HG02840 (cell line): ENCODE measurements around the gene SHE.
"Not testable (repeated sequence)": the region's sequence is repeated elsewhere in the genome, so short reads cannot be mapped to it uniquely, and the experiment has no call there.

Experiments
- ATAC-seq: cut with Tn5 transposase; IDR thresholded peaks from one replicate; pipeline ENCODE4 v1.9.1; 2021; ENCODE audit warnings: mild to moderate bottlenecking, moderate library complexity, moderate number of reproducible peaks; ENCODE audit not compliant: unreplicated experiment, low FRiP score

SHE gene

DNA sequence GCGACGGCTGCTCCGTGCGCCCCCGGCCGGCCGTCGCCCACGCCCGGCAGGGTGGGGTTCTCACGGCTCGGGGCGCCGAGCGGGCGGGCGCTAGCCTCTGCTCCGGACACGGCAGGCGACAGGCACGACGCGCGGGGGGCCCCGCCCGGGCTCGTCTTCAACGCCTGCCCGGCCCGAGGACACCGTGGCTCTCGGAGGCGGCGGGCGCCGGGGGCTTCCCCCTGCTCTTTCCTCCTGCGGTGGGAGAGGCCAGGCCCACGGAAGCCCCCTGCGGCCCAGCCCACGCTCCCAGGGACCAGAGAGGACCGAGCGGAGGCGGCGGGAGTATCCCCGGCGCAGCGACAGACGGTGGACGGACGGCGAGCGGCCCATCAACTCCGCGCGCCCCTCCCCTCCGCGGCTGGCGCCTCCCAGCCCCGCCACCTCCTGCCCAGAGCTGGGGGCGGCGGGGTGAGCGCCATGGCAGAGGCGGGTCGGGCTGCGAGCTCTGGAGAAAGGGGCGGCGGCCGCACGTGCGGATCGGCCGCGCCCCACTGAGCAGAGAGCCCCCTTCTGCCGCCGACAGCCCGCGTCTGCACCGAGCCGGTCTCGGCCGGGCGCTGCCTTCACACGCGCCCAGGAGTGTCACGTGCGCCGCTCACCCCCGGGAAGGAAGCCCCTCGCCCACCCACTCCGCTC lies at the start of gene SHE, which contains the start of gene TDRD10:
Gene SHE (minus strand): TSS at position 347 of the 678 bp plus-strand sequence. CDS start 386 bp downstream, outside the sequence.
Gene TDRD10 (plus strand): TSS at position 154 of the 678 bp plus-strand sequence. CDS start 4,685 bp downstream, outside the sequence.
- no peak for ATAC-seq

DNA sequence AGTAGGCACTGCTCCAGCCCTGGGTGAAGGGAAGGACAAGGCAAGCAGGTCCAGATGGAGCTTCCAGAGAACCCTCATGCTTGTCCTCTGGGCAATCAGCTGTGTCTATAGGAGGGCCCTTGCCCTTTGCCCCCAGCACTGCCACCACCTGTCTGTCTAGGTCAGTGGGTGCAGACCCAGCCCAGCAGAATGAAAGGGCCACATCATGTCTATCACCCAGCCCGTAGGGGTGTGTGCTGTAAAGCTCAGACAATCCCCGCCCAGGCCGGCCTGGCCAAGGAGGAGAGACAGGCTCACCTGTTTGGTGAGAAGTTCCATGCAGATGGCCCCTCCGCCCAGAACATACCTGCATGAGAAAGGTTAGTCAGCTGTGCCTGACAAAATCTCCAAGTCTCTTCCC lies 49.3 kb upstream of the SHE start:
- ATAC-seq: no peak

DNA sequence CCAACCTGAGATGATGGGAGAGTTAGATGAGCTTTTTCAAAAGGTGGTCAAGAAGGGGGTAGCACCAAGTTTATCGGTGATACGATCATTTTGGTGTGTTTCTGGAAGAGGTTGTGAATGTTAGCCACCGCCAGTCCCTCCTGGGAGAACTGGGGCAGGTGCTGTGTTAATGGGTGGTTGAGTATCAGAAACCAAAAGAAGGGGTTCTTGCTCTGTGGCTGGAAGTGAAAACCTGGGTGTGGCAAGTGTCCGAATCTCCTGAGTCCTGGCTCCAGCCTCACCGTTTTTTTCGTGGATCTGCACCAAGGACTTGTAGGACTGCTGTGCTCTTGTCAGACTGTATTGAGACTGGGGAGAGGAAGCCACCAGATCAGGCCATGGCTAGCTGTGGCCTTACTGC lies 48.4 kb upstream of the SHE start:
- no peak for ATAC-seq

DNA sequence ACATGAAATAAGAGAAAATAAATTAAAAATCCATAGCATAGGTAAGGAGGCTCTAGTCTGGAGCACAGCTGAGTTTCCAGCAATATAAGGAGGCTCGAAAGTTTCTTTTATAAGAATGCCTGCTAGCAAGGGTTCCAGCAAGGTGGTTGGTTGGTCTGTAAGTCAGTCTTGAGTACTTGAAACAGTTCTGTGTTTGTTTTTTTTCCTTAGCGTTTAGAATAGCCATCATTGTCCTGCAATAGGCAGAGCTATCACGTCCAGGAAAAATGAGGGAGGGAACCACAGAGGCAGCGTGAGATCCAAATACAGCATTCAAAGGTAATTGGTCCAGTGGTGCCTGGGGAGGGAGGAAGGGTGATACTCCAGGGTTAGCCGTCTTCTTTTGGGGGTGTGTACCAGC lies 47.9 kb upstream of the SHE start:
- ATAC-seq: no peak

DNA sequence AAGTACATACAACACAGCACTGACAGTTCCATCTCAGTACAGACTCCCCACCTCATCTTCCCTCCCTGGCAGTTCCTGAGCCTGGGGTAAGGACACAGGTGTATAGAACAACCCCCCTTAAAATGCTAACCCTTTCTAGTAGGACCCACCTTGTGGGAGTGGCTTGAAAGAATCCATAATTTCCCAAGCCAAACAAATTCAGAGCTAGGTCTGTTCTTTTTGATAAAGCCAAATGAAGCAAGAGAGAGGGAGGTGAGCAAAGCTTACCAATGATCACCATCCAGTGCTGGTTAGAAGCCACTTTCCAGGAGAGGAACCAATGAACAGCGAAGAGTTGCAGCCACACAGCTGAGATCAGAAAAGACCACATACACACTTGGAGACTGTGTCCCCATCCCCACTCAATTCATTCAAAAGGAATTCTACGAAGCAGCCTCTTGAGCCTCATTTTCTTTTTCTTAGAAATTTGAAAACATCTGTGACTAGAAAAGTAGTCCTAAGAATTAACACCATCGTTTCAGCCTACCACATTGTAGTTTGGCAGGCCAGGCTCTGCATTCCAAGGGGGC lies 47.1 kb upstream of the SHE start:
- ATAC-seq: no peak

DNA sequence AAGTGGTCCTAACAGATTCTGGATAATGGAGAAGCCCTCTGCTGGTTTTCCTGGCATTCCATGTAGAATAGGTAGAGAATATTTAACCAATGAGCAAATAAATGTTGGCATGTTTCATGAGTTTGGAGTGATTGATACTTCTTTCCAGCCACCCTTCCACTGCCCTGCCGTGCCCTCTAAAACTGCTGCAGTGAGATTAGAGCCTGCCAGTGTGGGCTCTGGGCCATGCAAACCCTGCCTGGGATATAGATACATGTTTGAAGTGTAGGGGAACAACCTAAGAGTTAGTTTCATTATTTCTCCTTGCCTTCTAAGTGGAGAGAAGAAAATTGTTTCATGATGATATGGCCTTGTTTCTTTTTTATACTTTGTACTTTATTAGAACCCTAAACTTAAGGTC lies 45.8 kb upstream of the SHE start:
- ATAC-seq: no peak

DNA sequence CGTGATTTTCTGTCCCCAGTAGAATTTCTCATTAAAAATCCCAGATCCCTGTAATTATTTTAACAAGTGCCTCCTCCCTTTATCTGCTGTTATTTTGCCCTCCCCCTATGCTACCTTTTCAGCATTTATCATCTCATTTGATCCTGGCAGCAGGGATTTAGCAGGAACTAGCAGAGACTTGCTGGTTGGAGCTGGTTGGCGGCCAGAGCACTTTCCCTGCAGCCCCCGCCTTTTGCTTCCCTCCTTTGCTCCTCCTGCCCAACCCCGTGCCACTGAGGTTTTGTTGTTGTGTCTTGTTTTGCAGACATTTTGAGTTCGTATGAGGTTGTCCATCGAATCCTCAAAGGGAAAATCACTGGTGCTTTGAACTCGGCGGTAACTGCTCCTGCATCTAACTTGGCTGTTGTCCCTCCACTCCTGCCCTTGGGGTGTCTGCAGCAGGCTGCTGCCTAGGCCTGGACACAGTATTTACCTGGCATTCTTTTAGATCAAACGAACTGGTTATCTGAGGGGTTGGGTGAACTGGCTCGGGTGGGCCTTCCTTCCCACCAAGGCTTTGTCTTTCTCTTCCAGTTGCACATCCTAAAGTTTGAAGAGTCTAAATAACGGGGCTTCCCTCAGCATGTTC lies 45.0 kb upstream of the SHE start:
- no peak for ATAC-seq

DNA sequence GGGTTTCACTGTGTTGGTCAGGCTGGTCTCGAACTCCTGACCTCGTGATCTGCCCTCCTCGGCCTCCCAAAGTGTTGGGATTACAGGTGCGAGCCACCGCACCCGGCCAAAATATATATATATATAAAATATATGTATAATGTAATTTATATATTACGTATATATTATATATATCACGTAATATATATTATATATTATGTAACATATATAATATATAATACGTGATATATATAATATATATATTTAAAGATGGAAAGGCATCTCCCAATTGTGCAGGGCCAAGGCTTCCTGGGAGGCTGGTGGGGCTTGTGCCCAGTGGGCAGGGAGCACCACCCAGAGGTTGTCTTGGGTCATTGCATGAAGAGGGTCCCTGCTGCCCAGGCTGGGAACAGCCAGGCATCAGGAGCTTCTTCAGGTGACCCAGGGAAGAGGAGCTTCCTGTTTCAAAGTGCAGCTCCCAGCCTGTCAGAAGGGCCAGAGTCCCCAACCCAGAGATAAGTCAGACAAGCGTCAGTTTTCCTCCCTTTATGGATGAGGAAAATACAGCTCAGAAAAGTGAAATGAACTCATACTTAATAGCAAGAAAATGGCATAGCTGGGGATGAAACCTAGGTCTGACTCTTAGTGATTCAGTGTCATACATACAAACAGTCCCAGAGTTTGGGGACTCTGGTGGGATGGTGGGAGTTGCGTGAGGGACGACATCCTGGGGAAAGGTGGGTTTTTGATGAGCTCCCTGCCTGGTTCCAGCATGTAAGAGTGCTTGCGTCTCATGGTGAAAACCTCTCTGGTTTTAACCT lies 44.3 kb upstream of the SHE start:
- no peak for ATAC-seq

DNA sequence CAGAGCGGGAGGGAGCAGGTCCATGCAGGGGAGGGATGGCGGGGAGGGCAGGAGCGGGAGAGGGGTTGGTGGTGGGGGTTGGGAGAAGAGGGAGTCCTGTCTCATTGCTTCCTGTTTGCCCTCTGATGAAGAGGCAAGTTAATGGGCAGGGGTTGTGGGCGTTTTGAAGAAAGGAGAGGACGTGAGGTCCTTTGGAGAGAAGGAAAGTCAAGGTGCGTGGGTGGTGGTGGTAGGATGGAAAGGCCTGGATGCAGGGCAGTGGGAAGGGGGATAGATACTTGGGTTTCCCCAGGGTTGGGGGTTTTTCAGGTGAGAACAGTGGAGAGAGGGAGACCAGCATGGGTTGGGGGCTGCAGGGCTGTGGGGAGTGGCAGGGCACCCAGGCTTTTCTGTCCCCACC lies 39.0 kb upstream of the SHE start:
- ATAC-seq: no peak

DNA sequence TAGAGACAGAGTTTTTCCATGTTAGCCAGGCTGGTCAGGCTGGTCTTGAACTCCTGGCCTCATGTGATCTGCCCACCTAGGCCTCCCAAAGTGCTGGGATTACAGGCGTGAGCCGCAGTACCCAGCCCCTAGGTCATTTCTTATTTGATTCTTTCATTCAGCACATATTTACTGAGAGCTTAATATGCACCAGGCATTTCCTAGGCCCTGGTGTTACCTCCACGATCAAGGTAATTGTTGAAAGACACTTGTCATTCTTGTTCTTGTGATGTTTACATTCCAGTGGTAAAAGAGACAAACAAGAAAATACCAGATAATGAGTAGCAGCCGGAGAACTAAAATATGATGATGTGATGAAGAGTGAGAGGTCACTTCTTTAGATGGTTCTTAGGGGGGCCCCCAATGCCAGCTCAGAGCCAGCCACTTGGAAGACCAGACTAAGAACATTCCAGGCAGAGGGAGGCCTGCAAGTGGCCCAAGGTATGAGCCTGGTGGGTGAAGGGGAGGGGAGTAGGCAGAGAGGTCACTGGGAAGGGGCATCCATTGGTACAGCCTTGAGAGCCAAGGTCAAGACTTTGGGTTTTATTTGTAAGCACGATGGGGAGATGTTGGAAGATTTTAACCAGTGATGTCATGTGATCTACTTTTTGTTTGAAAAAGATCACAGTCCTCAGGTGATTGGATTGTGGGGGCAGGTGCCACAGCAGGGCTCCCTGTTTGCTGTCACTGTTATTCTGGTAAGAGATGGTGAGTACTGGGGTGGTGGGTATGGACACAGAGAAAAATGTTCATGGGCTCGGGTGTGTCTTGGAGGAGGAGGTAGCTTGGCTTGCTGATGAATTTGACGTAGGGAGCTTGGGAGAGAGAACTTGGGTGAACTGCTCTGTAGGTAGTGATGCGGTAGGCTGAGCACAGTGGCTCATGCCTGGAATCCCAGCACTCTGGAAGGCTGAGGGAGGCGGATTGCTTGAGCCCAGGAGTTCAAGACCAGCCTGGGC lies 37.6 kb upstream of the SHE start:
- no peak for ATAC-seq

DNA sequence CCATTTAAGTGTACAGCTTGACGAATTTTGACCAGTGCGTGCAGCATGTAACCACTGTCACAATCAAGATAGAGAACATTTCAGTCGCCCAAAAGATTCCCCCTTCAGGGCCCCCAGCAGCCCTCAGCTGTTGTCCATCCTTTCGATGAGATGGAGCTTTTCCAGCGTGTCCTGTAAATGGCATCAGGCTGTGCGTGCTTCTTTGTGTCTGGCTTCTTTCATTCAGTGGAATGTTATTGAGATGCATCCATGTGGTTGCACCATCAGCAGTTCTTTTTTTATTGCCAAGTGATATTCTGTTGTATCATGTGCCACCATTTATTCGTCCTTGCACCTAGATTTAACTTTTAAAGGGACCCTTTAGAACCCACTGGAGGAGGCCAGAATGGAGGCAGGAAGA lies 34.4 kb upstream of the SHE start:
- ATAC-seq: no peak

DNA sequence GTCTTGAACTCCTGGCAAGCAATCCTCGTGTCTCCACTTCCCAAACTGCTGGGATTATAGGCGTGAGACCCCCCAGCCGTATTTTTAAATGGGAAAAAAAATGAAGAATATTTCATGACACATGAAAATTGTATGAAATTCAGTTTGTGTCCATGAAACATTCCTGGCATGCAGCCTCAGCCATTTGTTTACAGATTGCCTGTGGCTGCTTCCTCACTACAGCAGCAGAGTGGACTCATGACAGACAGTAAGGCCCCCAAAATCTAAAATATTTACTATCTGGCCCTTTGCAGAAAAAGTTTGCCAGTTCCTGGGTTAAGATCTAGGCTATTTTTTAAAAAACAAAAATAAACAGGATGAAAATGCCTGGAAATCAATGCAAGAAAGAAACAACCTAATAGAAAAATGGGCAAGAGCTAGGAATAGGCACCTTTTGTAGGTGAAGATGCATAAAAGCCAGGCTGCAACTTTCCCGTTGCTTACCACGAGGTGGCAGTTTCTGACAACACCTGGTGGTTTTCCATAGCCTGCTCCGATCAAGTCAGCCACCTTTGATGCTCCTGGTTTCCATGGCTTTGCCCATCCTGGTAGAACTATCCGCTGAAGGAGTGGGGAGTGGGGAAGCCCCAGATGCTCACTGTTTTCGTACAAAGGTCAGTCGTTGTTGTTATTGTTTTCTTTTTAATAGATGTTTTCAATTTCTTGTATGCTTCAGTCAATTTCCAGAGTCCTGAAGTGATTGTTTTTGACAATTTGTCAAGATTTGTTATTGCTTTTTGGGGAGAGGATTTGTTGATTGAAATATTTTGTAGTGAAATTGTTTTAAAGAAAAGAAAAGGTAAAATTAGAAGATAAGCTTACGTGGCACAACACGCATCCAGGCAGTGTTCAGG lies 32.0 kb upstream of the SHE start:
- no peak for ATAC-seq

DNA sequence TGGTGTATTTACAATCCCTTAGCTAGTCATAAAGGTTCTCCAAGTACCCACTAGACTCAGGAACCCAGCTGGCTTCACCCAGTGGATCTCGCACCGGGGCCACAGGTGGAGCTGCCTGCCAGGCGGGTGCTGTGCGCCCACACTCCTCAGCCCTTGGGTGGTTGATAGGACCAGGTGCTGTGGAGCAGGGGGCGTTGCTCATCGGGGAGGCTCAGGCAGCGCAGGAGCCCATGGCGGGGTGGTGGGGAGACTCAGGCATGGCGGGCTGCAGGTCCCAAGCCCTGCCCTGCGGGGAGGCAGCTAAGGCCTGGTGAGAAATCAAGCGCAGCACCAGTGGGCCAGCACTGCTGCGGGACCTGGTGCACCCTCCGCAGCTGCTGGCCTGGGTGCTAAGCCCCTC lies 29.7 kb upstream of the SHE start:
- ATAC-seq: not testable (repeated sequence)

DNA sequence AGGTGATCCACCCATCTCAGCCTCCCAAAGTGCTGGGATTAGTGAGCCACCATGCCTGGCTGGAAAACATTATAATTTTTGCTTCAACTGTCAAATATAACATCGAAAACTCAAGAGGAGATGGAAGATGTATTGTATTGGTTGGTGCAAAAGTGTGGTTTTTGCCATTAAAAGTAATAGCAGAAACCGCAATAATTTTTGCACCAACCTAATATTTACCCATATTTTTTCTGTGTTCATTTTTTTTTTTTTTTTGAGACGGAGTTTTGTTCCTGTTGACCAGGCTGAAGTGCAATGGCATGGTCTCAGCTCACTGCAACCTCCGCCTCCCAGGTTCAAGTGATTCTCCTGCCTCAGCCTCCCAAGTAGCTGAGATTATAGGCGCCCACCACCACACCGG lies 27.1 kb upstream of the SHE start:
- ATAC-seq: no peak

DNA sequence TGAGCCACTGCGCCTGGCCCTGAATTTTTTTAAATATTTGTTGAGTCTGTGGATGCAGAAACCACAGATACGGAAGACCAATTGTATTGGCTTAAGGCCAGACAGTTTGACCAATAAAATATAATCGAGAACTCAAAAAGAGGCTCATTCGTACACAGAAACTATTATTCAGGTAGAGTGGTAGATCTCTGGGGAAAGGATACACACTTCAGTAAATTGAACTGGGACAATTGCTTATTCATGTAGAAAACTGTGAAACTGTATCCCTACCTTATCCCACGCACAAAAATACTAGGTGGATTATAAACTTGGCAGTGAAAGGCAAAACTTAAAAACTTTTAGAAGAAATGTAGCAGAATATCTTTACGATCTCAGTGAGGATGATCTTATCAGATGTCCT lies 25.0 kb upstream of the SHE start:
- no peak for ATAC-seq

DNA sequence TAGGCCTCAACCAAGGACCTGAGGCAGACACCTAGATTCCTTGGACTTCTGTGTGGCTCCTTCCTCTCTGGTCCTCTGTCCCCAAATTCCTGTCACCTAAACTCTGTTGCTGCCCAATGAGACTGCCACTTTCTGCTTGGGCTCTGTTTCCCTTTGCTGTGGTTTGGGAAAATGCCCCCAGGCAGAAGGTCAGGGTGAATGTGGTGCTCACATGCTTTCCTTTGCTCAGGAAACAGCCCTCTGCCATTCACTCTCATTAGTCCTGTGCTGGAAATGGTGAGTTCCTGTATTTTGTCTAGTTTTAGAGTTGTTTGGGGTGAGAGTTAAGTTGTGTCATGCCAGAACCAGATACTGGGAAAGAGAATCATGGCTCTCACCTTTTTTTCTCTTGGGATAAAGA lies 22.7 kb upstream of the SHE start:
- ATAC-seq: no peak

DNA sequence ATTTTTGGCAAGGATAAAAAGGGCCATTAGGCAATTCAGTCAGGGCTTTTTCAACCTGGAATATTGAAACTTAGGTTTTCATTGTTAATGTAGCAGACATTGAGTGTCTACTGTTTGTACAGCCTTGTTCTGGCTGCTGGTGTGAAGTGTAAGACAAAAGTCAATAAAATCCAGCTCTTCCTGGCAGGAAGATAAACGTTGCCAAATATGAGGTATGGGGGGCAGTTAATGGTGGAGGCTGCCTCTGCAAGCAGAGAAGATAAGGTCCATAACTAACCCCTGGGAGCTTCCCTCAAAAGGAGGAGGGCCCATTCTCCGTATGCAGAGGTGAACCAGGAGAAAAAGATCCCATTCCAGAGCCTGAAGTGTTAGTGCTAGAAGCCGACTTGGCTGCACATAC lies 19.5 kb upstream of the SHE start:
- no peak for ATAC-seq

DNA sequence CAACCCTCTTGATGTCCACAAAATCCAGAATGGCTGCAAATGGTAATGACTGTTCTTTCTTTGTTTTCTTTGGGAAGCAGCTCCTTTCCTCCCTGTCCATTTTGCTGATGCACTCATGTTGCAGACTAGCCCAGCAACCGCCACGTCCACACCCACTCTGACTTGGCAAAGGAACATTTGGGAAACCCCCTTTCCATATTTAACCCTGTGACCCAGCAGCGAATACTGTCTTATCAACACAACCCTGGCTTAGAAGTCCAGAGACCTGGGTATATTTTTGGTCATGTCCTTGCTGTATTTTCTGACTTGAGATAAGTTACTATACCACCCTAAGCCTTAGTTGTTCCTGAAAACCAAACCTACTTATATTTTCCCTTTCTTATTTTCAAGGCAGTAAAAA lies 18.1 kb upstream of the SHE start:
- no peak for ATAC-seq

DNA sequence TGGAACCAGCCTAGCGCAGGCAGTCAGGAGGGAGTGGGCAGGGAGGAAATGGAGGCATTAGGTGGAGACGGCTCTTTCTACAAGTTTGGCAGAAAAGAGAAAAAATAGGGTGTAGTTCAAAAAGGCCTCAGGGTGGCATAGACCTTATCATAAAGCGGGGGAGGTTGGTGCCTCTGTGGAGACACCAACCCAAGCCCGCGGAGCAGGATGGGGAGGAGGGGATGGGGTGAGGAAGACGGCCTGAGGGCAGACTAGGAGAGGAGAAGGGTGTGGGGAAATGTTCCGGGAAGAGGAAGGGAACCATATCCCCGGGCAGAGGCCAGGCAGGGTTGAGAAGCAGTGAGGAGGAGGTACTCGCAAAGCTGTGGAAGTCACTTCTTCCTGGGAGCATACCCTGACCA lies 17.4 kb upstream of the SHE start:
- ATAC-seq: no peak
